ENCODE data around the gene CALD1. TPM values are rescaled to one million over a fixed set of nuclear protein-coding genes. Genes with fewer than 3 reads are reported as not detected.

CALD1 gene
- total RNA-seq, 4 donors from 2014 or later: 1,513 to 2,575 (median 1,808) TPM

DNA sequence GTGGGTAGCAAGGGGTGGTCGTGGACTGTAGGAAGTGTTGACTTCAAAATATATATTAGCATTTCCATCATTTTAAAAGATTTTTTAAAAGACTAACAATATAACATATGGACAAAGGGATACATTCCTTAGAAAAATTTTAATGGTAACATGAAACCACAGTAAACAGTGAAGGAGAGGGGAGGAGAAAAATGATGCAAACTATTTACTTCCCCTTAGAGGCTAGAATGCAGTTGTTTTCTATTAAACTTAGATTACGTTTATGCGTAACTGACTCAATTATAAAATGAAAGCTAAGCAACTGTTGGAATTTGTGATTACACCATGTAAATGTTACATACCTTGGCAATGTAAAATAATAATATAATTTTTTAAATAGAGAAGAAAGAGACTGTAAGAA is 41.3 kb downstream of the CALD1 start:
- no peak overlapping the region for H3K4me3 ChIP-seq
- ATAC-seq: no peak
- H3K27ac ChIP-seq: peak overlapping the region in 3 of 4 donors; percentile 66 to 73 (median 69)
- H3K27me3 ChIP-seq: no peaks in the 10 kb centered on the region
- peaks cover 0 to 18% of the 10 kb centered on the region in 2 donors for H3K36me3 ChIP-seq
- peaks cover 7 to 86% (median 10%) of the 10 kb centered on the region in 3 donors for H3K4me1 ChIP-seq
- TF ChIP-seq EP300 (IDR thresholded peaks at IDR 0.05) (no peak), POLR2A (IDR thresholded peaks at IDR 0.05) (no peak), POLR2AphosphoS5 (IDR thresholded peaks at IDR 0.05) (no peak)
- TF ChIP-seq, protein P1, sequence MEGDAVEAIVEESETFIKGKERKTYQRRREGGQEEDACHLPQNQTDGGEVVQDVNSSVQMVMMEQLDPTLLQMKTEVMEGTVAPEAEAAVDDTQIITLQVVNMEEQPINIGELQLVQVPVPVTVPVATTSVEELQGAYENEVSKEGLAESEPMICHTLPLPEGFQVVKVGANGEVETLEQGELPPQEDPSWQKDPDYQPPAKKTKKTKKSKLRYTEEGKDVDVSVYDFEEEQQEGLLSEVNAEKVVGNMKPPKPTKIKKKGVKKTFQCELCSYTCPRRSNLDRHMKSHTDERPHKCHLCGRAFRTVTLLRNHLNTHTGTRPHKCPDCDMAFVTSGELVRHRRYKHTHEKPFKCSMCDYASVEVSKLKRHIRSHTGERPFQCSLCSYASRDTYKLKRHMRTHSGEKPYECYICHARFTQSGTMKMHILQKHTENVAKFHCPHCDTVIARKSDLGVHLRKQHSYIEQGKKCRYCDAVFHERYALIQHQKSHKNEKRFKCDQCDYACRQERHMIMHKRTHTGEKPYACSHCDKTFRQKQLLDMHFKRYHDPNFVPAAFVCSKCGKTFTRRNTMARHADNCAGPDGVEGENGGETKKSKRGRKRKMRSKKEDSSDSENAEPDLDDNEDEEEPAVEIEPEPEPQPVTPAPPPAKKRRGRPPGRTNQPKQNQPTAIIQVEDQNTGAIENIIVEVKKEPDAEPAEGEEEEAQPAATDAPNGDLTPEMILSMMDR (IDR thresholded peaks at IDR 0.05): no peak
- 59 to 82% methylated on average over 3 of the region's 3 CpGs for WGBS, 2 donors (ENCODE audit: low coverage in 1 of 2)
- H3K9me3 ChIP-seq: no peaks in the 10 kb centered on the region

DNA sequence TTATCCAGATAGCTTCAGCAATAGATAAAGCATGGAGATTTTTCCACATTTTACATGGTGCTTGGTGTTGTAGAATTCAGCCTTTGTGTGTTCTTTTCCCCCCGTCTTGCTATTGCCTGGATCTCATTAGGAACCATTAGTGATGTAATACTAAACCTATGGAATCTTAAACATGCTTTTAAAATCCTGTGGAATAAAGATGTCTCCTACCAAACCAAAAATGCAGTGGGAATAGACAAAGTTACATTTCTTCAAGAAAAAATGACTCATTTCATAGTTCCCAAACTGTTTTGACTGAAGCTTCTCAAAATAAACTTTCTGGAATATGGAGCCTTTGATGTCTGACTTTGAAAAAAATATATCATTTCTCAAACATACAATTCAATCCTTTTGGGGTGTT is 44.0 kb downstream of the CALD1 start:
- no peak overlapping the region for H3K4me3 ChIP-seq
- no peaks in the 10 kb centered on the region for H3K27me3 ChIP-seq
- H3K9me3 ChIP-seq: no peaks in the 10 kb centered on the region
- WGBS, 2 donors (ENCODE audit: low coverage in 1 of 2): 75 to 78% methylated on average over 1 of the region's 1 CpG
- peaks cover 8 to 86% (median 25%) of the 10 kb centered on the region in 3 donors for H3K4me1 ChIP-seq
- no peak for ATAC-seq
- H3K36me3 ChIP-seq: peaks cover 0 to 16% of the 10 kb centered on the region in 2 donors
- TF ChIP-seq POLR2AphosphoS5 (IDR thresholded peaks at IDR 0.05): no peak
- TF ChIP-seq, protein P1 (IDR thresholded peaks at IDR 0.05): no peak
- no peak for TF ChIP-seq POLR2A (IDR thresholded peaks at IDR 0.05)
- TF ChIP-seq EP300 (IDR thresholded peaks at IDR 0.05): no peak
- peak overlapping the region in 3 of 4 donors; percentile 49 to 83 (median 83) for H3K27ac ChIP-seq

DNA sequence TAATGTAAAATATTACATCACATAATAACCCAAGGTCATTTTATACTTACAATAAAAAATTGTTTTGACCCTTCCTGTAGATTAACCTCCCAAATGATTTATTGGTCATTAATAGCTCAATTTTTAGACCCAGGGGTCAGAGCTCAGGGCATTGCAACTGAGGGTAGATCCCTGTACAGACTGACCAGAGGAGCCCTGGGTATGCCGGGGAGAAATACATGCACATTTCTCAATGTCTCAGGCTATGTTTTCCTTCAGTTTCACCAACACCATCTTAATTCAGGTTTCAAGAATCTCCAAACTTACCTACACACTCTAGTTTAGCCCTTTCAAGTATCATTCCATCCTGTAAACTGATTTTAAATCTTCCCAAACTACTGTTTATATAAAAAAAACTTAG is 46.2 kb downstream of the CALD1 start:
- TF ChIP-seq EP300 (IDR thresholded peaks at IDR 0.05) (no peak), POLR2A (IDR thresholded peaks at IDR 0.05) (no peak), POLR2AphosphoS5 (IDR thresholded peaks at IDR 0.05) (no peak)
- TF ChIP-seq, protein P1 (IDR thresholded peaks at IDR 0.05): no peak
- Histone ChIP-seq H3K4me3 (no peak overlapping the region), H3K27ac (peak overlapping the region; percentile 76 to 99 (median 83)), H3K4me1 (peaks cover 11 to 88% (median 37%) of the 10 kb centered on the region in 3 donors), H3K36me3 (peaks cover 0 to 4% of the 10 kb centered on the region in 2 donors), H3K27me3 (no peaks in the 10 kb centered on the region), H3K9me3 (no peaks in the 10 kb centered on the region)
- 21 to 55% methylated on average over 1 of the region's 1 CpG for WGBS, 2 donors (ENCODE audit: low coverage in 1 of 2)
- ATAC-seq: no peak

DNA sequence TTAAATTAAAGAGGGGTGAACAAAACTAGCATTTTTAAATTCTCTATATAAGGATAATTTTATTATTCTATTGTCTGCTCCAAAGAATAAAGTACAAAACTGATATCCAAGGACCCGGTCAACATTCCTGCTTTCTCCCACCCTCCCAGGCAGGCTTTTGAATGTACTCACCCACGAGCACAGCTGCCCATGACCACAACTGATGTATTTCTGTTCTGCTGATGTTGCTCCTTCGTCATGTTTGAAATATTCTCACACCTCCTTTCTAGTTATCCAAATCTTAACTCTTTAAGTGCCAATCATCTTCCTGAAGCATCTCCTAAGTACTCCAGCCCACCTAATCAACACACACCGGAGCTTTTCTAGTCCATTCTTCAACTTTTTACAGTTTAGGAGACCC is 46.7 kb downstream of the CALD1 start:
- 28 to 40% methylated on average over 3 to 4 of the region's 4 CpGs for WGBS, 2 donors (ENCODE audit: low coverage in 1 of 2)
- Histone ChIP-seq H3K9me3 (no peaks in the 10 kb centered on the region), H3K27ac (peak overlapping the region; percentile 76 to 99 (median 83)), H3K4me1 (peaks cover 11 to 88% (median 37%) of the 10 kb centered on the region in 3 donors), H3K4me3 (no peak overlapping the region), H3K36me3 (peaks cover 0 to 4% of the 10 kb centered on the region in 2 donors), H3K27me3 (no peaks in the 10 kb centered on the region)
- ATAC-seq: no peak
- TF ChIP-seq, protein P1 (IDR thresholded peaks at IDR 0.05): no peak
- peak; percentile 37 for TF ChIP-seq POLR2AphosphoS5 (IDR thresholded peaks at IDR 0.05)

DNA sequence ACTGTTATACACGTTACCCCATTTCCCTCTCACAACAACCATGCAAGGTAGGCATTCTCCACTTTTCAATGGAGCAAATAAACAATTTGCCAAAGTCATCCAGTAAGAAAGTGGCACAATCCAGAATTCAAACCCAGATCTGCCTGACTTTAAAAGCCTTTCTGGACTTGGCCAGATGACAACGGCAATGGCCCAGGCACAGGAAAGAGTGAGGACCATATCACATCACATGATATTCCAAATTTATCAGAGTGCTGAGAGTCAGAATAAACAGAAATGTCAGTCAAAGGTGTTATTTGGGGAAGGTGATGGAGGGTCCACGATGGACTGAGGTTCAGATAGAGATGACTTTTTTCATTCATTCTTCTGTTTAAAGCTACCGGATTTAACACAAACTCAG is 48.0 kb downstream of the CALD1 start:
- Histone ChIP-seq H3K9me3 (no peaks in the 10 kb centered on the region), H3K27ac (peak overlapping the region; percentile 76 to 99 (median 83)), H3K4me3 (no peak overlapping the region), H3K4me1 (peaks cover 11 to 98% (median 40%) of the 10 kb centered on the region in 3 donors), H3K27me3 (no peaks in the 10 kb centered on the region), H3K36me3 (no peaks in the 10 kb centered on the region)
- TF ChIP-seq EP300 (IDR thresholded peaks at IDR 0.05) (no peak), POLR2AphosphoS5 (IDR thresholded peaks at IDR 0.05) (no peak), POLR2A (IDR thresholded peaks at IDR 0.05) (no peak)
- TF ChIP-seq, protein P1 (IDR thresholded peaks at IDR 0.05): no peak
- WGBS, 2 donors (ENCODE audit: low coverage in 1 of 2): 38 to 48% methylated on average over 3 to 4 of the region's 4 CpGs
- ATAC-seq: no peak
